HG03060 (cell line): Measurements from ENCODE around the gene FAM78B.

ENCODE experiments used
- ATAC-seq: cut with Tn5 transposase; IDR thresholded peaks from one replicate; pipeline ENCODE4 v1.9.1; 2021; ENCODE audit warnings: low read depth, moderate number of reproducible peaks; ENCODE audit not compliant: unreplicated experiment

Gene FAM78B

DNA sequence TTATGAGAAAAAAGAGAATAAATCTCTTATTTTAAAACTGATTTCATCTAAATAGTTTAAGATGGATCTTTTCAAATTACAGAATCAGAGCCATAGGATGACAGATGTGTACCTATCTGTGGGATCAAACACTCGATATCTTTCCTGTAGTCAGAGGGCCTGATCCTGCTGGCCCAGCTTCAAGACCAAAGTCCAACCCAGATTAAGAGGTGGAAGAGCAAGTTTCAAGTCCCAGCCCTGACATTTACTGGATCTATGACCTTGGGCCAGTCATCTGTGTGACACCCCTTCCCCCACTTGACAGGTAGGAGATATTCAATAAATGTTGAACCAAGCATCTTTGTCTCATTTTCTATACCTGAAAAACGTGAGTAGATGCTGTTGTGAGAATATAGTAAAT, 140.7 kb downstream of the FAM78B start:
- no peak for ATAC-seq

DNA sequence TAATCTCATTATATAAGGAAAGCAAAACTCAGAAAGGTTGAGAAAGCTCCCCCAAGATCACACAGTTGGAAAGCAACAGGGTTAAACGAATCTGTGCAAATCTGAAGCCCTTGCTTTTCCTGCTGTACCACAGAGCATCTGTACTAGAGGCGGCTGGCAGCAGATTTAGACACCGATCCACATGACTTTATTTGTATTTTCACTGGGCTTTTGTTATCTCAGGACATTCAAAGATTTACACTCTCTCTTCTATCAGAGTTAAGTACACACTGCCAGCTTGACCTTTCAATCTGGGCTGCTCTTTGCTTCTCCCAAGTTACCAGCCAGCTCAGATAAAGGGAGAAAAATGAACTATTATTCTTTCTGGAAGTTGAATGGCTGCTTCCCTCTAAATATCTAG, 146.6 kb downstream of the FAM78B start:
- no peak for ATAC-seq
